ENCODE data around the gene RSU1. TPM values are rescaled to one million over a fixed set of nuclear protein-coding genes. Genes with fewer than 3 reads are reported as not detected.
A peak's percentile ranks its signal among the peaks of the same experiment; 100 is the strongest.

The RSU1 gene
- total and polyA plus RNA-seq, 10 of the 15 experiments (the other 5 are each of a cell fraction or from before 2014, with no cell fraction given), result 49.2 to 139 (median 81.3) TPM

DNA sequence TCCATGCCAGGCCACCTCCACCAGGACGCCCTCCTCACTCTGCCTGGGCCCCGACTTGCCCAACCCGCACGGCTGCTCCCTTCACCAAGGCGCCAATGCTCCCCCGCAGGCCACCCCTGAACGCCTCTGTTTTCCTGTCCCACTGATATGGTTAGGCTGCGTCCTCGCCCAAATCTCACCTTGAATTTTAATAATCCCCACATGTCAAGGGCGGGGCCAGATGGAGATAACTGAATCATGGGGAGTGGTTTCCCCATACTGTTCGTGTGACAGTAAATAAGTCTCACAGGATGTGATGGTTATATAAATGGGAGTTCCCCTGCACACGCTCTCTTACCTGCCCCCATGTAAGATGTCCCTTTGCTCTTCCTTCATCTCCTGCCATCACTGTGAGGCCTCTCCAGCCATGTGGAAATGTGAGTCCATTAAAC is 29.8 kb downstream of the RSU1 start (continued):
- TF ChIP-seq, protein P1, sequence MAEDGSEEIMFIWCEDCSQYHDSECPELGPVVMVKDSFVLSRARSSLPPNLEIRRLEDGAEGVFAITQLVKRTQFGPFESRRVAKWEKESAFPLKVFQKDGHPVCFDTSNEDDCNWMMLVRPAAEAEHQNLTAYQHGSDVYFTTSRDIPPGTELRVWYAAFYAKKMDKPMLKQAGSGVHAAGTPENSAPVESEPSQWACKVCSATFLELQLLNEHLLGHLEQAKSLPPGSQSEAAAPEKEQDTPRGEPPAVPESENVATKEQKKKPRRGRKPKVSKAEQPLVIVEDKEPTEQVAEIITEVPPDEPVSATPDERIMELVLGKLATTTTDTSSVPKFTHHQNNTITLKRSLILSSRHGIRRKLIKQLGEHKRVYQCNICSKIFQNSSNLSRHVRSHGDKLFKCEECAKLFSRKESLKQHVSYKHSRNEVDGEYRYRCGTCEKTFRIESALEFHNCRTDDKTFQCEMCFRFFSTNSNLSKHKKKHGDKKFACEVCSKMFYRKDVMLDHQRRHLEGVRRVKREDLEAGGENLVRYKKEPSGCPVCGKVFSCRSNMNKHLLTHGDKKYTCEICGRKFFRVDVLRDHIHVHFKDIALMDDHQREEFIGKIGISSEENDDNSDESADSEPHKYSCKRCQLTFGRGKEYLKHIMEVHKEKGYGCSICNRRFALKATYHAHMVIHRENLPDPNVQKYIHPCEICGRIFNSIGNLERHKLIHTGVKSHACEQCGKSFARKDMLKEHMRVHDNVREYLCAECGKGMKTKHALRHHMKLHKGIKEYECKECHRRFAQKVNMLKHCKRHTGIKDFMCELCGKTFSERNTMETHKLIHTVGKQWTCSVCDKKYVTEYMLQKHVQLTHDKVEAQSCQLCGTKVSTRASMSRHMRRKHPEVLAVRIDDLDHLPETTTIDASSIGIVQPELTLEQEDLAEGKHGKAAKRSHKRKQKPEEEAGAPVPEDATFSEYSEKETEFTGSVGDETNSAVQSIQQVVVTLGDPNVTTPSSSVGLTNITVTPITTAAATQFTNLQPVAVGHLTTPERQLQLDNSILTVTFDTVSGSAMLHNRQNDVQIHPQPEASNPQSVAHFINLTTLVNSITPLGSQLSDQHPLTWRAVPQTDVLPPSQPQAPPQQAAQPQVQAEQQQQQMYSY (CRISPR knock-in tag; IDR thresholded peaks at IDR 0.05), result peak; percentile 4; the same call in 1 of the 2 replicates
- no peak for TF ChIP-seq POLR2AphosphoS5 (IDR thresholded peaks at IDR 0.05; ENCODE audit: low read length)
- no peak for TF ChIP-seq GABPA (IDR thresholded peaks at IDR 0.05; ENCODE audit: low read depth)
- TF ChIP-seq GATAD2B (conservative IDR thresholded peaks at IDR 0.05; ENCODE audit: low read depth), result no peak
- TF ChIP-seq, protein P2, sequence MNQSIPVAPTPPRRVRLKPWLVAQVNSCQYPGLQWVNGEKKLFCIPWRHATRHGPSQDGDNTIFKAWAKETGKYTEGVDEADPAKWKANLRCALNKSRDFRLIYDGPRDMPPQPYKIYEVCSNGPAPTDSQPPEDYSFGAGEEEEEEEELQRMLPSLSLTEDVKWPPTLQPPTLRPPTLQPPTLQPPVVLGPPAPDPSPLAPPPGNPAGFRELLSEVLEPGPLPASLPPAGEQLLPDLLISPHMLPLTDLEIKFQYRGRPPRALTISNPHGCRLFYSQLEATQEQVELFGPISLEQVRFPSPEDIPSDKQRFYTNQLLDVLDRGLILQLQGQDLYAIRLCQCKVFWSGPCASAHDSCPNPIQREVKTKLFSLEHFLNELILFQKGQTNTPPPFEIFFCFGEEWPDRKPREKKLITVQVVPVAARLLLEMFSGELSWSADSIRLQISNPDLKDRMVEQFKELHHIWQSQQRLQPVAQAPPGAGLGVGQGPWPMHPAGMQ (IDR thresholded peaks at IDR 0.05; ENCODE audit: borderline replicate concordance), result no peak
- TF ChIP-seq MTA3 (IDR thresholded peaks at IDR 0.05; ENCODE audit: borderline replicate concordance, low read length), result no peak
- no peak for TF ChIP-seq SPI1 (IDR thresholded peaks at IDR 0.05; ENCODE audit: borderline replicate concordance, insufficient read depth, low read depth, low read length)
- TF ChIP-seq SMARCA5 (IDR thresholded peaks at IDR 0.05), result no peak
- TF ChIP-seq POLR2A (IDR thresholded peaks at IDR 0.05; ENCODE audit: low read depth, low read length), result no peak
- TF ChIP-seq ZNF24 (IDR thresholded peaks at IDR 0.05), result no peak
- TF ChIP-seq CBFB (IDR thresholded peaks at IDR 0.05; ENCODE audit: low read depth), result no peak
- TF ChIP-seq CBX3 (IDR thresholded peaks at IDR 0.05; ENCODE audit: borderline replicate concordance, low read depth), result no peak
- TF ChIP-seq BMI1 (IDR thresholded peaks at IDR 0.05; ENCODE audit: borderline replicate concordance), result no peak
- TF ChIP-seq SUZ12 (IDR thresholded peaks at IDR 0.05; ENCODE audit: unreplicated experiment), result no peak
- TF ChIP-seq, protein P3, sequence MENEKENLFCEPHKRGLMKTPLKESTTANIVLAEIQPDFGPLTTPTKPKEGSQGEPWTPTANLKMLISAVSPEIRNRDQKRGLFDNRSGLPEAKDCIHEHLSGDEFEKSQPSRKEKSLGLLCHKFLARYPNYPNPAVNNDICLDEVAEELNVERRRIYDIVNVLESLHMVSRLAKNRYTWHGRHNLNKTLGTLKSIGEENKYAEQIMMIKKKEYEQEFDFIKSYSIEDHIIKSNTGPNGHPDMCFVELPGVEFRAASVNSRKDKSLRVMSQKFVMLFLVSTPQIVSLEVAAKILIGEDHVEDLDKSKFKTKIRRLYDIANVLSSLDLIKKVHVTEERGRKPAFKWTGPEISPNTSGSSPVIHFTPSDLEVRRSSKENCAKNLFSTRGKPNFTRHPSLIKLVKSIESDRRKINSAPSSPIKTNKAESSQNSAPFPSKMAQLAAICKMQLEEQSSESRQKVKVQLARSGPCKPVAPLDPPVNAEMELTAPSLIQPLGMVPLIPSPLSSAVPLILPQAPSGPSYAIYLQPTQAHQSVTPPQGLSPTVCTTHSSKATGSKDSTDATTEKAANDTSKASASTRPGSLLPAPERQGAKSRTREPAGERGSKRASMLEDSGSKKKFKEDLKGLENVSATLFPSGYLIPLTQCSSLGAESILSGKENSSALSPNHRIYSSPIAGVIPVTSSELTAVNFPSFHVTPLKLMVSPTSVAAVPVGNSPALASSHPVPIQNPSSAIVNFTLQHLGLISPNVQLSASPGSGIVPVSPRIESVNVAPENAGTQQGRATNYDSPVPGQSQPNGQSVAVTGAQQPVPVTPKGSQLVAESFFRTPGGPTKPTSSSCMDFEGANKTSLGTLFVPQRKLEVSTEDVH (IDR thresholded peaks at IDR 0.05; ENCODE audit: low read depth, partially characterized antibody), result no peak
- TF ChIP-seq SMAD5 (IDR thresholded peaks at IDR 0.05; ENCODE audit: low read depth), result no peak
- TF ChIP-seq, protein P4, sequence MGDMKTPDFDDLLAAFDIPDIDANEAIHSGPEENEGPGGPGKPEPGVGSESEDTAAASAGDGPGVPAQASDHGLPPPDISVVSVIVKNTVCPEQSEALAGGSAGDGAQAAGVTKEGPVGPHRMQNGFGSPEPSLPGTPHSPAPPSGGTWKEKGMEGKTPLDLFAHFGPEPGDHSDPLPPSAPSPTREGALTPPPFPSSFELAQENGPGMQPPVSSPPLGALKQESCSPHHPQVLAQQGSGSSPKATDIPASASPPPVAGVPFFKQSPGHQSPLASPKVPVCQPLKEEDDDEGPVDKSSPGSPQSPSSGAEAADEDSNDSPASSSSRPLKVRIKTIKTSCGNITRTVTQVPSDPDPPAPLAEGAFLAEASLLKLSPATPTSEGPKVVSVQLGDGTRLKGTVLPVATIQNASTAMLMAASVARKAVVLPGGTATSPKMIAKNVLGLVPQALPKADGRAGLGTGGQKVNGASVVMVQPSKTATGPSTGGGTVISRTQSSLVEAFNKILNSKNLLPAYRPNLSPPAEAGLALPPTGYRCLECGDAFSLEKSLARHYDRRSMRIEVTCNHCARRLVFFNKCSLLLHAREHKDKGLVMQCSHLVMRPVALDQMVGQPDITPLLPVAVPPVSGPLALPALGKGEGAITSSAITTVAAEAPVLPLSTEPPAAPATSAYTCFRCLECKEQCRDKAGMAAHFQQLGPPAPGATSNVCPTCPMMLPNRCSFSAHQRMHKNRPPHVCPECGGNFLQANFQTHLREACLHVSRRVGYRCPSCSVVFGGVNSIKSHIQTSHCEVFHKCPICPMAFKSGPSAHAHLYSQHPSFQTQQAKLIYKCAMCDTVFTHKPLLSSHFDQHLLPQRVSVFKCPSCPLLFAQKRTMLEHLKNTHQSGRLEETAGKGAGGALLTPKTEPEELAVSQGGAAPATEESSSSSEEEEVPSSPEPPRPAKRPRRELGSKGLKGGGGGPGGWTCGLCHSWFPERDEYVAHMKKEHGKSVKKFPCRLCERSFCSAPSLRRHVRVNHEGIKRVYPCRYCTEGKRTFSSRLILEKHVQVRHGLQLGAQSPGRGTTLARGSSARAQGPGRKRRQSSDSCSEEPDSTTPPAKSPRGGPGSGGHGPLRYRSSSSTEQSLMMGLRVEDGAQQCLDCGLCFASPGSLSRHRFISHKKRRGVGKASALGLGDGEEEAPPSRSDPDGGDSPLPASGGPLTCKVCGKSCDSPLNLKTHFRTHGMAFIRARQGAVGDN (IDR thresholded peaks at IDR 0.05), result no peak
- 0 out of 2 replicates have a peak, but pooled peaks have one; percentile 40 for TF ChIP-seq TAF1 (IDR thresholded peaks at IDR 0.05; ENCODE audit: borderline replicate concordance, low read depth, low read length)
